HG03108 (cell line): Measurements from ENCODE around the gene SZRD1.

Experiments
- ATAC-seq: cut with Tn5 transposase; IDR thresholded peaks from one replicate; pipeline ENCODE4 v1.9.1; 2021; ENCODE audit warnings: moderate library complexity; ENCODE audit not compliant: unreplicated experiment

The SZRD1 gene

DNA sequence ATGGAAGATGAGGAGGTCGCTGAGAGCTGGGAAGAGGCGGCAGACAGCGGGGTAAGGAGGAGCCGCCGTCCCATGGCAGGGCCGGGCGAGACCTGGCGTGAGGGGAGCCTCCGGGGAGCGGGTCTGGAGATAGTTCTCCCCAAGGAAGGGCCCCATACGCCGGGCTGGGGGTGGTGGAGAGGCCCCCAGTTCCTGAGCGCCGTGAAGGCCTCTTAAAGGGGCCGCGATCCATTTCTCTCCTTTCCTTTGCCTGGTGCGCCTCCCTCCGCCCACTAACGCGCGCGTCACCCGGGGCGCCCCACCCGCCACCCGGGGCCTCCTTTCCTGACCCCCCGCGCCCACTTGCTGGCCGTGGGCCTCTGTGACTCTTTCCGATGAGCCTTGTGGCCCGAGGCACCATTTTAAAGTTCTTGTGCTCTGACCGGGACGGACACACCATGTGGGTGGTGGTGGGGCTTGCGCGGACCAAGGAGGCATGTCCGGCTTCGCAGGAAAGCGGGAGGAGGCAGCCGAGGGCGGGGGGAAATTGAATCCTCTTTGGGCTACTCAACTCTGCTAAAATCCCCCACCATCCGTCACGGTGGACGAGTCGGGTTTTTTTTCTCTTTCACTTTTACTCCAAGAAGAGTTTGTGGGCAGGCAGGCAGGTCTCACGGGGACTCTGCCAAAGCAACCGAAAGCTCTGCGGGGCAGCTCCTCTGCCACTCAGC lies 371 bp downstream of the SZRD1 start:
- peak; percentile 55 for ATAC-seq

DNA sequence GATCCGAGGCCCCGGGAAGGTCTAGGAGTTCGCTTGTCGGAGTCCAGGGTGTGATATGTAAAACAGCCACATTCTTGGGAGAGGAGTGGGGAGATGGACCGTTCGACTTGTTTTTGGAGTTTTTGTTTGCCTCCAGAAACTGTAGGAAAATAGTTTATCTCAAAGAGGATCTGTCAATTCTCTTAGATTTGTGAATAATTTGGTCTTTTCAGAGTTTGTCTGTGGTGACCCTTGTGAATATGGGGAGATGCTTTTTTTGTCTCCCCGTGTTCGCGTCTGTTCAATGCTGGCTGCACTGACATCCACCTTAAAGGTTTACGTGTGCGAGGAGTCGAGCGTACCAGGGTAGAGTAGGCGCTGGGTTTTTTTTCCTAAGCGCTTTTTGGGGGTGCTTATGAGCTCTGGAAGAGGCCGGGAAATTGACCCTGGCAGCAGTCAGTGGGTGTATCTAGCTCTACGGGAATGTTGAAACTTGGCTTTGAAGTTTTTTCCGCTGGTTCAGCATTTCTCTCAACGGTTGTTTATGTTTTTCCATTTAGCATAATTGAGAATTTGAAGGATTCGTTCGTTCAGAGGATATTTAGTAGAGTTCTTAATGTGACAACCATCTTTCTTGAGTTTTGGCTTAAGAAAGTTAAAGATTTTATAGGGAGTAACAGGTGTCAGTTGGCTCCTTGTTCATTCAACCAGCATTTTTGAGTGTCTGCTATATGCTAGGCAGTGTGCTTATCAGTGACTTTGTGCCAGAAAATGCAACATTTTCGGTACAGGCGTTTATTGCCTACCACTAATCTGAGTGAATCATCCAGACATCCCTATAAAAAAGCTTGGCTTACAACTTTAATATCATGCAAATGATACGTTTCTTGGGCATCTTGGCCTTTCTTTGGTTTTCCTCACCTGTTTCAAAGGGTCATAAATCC lies 1.2 kb downstream of the SZRD1 start:
- no peak for ATAC-seq

DNA sequence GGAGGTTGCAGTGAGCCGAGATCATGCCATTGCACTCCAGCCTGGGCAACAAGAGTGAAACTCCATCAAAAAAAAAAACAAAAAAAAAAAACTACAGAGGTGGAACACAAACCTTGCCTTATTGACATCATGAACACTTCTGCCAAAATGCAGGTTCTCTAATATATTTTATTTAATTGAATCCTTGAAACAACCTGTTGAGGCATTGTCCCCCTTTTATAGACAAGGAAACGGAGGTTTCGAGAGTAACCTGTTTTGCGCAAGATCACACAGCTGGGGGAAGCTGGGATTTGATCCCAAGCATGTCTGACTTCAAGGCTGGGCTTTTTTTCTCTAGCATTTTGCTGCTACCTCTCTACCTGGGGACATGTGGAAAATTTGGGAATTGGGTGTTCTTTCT lies 2.8 kb downstream of the SZRD1 start:
- no peak for ATAC-seq

DNA sequence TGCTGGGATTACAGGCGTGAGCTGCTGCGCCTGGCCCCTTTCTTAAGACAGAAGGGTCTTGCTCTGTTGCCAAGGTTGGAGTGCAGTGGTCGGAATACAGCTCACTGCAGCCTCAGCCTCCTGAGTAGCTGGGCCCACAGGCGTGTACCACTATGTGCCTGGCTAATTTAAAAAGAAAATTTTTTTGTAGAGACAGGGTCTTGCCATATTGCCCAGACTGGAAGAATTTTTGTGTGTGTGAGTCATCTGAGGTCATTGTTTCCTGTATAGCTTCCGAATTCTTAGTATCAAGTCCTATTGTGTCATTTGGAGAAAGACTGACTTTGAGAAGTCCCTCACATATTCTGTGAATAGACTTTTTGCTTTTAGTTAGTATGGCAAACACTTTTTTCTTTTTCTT lies 4.7 kb downstream of the SZRD1 start:
- ATAC-seq, result no peak

DNA sequence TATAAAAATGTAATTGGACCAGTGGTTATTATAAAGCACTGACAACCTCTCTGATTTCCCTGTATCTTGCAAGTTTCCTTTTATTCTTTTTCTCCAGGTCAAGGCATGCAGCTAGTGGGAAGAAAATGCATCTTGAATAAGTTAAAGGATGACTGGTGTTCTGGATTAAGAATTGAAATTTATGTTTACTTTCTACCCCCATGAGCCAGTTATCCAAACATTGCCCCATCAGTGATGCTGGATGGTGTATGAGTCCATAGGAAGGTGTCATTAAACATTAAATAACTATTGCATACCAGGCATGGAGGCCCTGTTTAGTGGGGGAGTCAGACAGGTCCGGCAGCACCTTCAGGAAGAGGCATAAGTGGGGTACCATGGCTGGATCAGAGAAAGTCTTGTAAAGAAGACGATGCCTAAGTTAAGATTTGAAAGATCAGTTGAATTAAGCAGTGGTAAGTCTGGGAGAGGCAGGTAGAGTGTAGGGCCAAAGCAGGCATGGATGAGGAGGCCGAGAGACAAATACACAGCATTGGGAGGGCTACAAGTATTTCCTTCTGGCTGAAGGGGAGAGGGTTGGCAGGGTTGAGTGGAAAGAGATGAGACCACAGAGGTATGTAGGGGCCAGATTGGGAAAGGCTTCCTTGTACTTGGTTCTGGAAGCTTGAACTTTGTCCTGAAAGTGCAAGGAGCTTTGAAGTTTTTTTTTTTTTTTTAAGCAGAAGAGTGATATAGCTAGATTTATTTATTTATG lies 5.7 kb downstream of the SZRD1 start:
- ATAC-seq, result no peak

DNA sequence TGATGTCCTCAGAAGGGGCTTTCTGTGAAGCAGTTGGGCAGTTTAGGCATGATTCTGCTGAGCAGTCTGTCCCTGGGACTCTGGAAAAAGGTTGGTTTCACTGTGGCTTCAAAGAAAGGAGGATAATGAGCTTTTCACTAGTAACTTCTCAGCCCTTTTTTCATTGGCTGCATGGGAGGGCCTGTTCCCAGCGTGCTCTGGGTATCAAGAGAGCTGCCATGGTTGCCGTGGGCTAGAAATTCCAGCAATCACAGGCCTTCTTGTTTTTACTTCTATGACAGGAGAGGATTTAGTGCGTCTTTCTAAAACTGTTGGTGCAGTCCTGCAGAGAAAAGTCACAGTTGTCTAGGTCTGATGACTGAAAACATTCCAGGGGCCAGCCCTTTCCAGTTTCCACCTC lies 7.2 kb downstream of the SZRD1 start:
- ATAC-seq, result no peak

DNA sequence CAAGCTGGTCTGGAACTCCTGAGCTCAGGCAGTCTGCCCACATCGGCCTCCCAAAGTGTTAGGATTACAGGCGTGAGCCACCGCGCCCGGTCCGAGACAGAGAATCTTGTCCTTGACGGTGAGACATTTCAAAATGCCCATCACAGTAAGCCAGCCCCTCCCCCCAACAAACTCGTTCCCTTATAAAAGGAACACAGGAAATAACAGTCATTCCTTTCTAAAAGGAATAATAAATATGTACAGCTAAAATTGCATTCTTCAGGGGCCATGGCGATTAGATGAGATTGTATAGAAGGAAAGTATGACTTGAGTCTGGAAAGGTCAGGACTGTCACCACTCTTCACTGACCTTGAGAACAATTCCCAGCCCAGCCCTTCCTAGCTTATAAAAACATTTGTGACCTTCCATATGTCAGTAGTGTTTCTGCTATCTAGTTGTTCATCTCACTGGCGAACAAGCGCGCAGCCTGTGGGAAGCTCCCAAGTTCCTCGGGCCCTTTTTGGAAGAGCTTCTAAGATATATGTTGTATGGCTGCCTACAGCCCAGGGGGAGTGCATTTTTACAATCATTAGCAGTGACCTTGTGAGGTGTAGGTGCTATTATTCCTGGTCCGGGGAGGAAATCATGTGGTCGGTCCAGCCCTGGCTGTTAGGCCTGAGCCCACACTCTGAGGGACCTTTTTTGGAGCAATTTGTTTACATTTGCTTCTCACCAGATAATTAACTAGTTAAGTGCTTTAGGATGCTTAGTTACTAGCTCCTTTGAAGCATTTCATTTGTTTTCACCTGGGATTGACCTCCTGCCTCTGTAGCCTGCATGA lies 8.7 kb downstream of the SZRD1 start:
- ATAC-seq, result no peak

DNA sequence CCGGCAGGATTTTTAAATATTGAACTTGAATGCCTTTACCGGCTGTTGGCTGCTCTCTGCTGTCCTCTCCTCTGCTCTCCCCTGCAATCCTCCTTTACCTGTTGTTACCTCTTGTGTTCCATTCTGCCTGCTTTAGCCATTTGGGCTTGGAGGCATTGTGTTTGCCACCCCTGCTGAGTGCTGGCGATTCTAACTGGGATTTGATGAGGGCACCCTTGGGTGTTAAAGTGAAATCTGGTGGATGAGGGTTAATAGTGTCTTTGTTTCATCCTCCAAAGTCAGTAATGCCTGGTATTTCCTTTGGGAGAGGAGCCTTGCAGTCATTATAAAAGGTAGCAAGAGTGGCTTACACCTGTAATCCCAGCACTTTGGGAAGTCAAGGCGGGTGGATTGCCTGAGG lies 9.9 kb downstream of the SZRD1 start:
- ATAC-seq, result no peak

DNA sequence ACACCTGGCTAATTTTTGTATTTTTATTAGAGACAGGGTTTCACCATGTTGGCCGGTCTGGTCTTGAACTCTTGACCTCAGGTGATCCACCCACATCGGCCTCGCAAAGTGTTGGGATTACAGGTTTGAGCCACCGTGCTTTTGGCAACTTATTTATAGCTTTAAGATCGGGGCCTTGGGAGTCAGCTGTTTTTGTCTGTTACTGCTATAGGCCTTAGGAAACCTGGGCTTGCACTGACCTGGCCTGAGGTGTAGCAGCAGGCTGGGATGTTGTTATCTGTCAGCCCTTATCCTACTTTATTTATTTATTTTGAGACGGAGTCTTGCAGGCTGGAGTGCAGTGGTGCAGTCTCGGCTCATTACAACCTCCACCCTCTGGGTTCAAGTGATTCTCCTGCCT lies 11.4 kb downstream of the SZRD1 start:
- ATAC-seq, result no peak

DNA sequence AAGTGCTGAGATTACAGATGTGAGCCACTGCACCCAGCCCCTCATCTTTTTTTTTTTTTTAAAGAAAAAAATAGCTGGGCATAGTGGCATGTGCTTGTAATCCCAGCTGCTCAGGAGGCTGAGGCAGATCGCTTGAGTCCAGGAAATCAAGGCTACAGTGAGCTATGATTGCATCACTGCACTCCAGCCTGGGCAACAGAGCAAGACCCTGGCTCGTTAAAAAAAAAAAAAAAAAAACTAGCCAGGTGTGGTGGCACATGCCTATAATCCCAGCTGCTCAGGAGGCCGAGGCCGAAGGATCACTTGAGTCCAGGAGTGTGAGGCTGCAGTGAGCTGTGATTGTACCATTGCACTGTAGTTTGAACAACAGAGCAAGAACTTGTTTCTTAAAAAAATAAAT lies 13.8 kb downstream of the SZRD1 start:
- ATAC-seq, result no peak

DNA sequence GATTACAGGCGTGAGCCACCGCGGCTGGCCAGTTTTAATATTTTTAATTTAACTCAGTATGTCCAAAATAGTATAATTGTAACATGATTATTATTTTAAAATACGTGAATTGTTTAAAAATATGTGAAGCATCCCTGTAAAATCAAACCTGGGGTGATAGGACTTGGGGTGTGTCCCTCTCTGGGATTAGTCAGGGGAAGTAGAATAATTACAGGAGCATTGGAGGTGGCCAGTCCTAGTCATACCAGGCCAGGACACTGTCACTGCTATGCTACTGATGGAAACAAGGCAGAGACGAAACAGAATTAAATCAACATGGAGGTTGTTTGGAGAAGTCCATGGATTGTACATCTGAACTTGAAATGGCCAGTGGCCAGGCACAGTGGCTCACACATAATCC lies 16.8 kb downstream of the SZRD1 start:
- no peak for ATAC-seq

DNA sequence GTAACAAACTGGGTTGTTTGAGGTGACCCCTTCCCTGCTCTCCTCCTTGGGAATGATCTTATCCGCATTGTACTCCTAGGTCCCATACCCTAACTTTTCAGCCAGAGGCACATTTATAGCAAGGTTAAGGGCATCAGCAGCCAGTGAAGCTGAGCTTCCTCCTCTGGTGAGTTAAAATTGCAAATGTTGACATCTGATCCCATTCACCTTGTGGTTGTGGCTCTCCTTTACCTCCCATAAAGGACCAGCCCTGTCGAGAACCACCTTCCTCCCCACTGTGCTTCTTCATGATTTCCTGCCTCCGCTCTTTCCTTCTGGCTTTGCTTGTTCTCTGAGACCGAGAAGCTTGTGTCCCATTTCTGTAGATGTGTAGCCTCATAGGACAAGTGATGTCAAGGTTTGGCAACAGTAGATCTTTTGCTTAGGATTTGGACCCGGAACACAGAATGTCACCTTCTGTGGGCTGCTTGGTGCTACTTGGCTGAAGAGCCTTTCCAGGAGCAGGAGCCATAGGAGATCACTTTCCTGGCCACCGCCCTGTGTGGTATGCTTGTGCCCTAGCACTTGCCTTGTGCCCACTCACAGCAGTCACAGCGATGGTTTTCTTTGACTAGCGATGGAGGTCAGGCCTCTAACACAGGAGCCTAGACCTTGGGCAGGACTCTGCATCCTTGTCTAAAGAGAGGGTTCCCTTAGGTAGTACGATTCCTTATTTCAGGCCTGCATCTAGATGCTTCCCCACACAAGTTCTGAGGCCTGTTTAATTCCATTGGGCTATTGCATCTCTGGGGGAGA lies 18.8 kb downstream of the SZRD1 start:
- ATAC-seq, result no peak

DNA sequence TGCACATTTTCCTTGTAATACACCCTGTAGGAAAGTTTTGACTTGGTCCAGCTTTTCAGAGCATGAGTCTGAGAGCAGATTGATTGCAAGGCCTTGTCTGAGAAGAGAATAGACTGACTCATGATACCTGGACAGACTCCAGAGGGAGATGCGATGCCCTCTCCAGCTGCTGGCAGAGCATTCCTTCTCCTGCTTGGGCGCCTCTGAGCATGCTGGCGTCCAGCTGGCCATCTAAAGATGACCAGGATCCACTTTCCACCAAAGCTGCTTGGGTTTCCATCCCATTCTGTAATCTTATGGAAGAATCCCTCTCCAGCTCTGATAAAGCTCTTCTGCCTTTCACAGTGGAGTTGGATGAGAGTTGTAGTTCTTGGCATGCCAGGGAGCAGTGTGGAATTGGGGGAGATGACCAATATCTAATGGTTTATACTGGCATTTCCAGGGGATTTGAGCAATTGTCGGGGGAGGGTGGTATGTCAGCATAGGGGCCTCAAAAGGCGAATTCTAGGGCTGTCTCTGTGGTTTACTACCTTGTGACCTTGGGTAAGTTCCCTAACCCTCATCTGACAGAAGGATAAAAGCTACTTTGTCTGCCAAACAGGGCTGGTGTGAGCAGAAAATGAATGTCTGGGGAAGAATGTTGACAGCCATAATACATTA lies 19.5 kb downstream of the SZRD1 start:
- ATAC-seq, result no peak

DNA sequence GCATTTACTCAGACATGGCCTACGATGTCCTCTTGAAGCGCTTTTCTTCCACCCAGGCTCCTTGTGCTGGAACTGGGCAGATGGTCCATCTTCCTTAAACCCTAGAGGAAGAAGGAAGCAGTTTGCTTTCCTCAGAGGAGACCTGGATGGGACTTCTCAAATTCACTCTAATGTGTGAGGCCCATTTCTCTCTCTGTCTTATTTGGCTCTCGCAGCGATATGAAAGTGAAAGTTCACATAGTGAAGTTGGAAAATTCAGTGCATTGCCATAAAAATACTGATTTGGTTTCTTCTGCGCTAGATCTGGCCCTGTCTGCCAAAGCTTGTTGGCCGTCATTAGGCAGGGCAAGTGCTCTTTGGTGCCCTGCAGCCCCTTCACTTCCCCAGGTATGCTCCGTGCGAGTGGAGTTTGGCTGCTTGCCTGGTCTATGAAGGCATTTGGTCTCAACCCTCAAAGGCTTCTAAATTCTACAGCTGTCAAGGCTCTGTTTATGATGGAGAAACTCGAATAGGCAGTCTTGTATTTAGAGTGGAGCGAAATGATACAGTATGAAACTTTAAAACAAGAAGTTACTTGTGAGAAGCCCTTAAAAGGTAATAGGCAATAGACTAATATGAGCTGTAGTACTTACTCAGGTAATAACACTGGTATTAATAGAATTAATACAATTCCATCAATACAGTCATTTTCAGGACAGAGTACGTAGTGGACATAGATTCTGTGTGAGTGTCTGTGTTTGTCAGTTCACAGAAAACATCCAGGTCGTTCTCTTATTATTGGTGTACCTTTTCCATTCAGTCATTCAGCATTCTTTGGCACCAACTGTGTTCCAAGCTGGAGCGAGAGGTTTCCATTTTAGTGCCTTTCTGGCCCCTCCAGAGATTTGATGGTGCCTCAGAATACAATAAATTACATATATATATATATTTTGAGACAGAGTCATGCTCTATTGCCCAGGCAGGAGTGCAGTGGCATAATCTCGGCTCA lies 20.5 kb downstream of the SZRD1 start:
- ATAC-seq, result no peak

DNA sequence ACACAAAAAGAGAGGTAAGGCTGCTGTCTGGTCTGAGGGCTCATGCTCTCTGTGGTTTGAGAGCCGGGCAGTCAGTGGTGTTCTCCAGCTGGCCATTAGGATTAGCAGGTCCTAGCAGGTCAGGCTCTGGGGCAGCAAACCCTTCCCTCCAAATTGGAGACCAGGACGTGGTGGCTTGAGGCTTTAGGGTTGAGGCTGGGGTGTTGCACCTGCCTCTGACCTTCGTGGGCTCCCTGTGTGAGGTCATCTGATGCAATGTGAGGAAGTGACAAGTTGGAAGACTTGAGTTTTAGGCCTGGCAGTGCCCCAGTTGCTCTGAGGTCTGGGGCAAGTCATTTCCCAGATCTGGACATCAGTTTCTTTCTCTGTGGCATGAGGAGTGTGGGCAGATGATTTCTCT lies 24.4 kb downstream of the SZRD1 start:
- no peak for ATAC-seq

DNA sequence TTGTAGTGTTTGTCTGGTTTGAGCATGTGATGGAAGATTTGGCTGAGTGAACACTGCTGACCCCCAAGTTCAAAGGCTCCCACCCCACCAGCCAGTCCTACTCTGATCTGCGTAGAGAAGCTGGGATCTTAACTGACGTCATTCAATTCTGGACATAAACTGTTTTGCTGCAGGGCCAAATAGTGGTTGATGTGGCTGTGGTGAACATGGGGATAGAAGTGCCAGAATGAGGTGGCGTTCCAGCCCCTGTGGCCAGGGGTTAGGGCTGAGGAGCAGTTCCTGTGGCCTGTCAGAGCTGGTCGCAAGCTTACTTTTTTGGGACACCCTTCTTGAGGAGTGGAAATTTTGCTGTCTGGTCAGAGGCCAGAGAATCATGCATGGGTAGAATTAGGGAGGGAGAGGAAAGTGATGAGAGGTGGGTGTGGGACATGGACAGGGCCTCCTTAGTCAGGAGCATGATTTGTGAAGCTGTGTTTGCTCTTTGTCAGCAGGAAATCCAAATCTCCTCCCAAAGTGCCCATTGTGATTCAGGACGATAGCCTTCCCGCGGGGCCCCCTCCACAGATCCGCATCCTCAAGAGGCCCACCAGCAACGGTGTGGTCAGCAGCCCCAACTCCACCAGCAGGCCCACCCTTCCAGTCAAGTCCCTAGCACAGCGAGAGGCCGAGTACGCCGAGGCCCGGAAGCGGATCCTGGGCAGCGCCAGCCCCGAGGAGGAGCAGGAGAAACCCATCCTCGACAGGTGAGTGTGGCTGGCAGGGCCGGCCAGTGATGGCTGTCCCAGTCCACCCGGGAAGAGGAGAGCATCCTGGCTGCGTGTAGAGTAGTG lies 25.9 kb downstream of the SZRD1 start:
- no peak for ATAC-seq
